HG02571 (cell line): ENCODE measurements around the gene PAX1.

Source experiments
- ATAC-seq: cut with Tn5 transposase; IDR thresholded peaks from one replicate; pipeline ENCODE4 v1.9.1; 2021; ENCODE audit warnings: mild to moderate bottlenecking, moderate library complexity; ENCODE audit not compliant: unreplicated experiment

The PAX1 gene

GRCh38 chr20:21702553-21703470, 2.7 kb upstream of the PAX1 start:
- ATAC-seq: no peak

- ATAC-seq: no peak
Measured at GRCh38 chr20:21703717-21704407, 1.6 kb upstream of the PAX1 start.

- no peak for ATAC-seq
Measured at GRCh38 chr20:21704408-21705385, 767 bp upstream of the PAX1 start.

- ATAC-seq: no peak
Measured at GRCh38 chr20:21706261-21707195, 1.1 kb downstream of the PAX1 start.

GRCh38 chr20:21707267-21707666, 1.8 kb downstream of the PAX1 start:
- no peak for ATAC-seq

- no peak for ATAC-seq
Measured at GRCh38 chr20:21707999-21708737, 2.7 kb downstream of the PAX1 start.

GRCh38 chr20:21708738-21709534, 3.5 kb downstream of the PAX1 start:
- no peak for ATAC-seq

- no peak for ATAC-seq
Measured at GRCh38 chr20:21709535-21709904, 4.1 kb downstream of the PAX1 start.

GRCh38 chr20:21710341-21710740, 4.9 kb downstream of the PAX1 start:
- ATAC-seq: no peak

GRCh38 chr20:21710863-21711431, 5.5 kb downstream of the PAX1 start:
- no peak for ATAC-seq

GRCh38 chr20:21712443-21713059, 7.1 kb downstream of the PAX1 start:
- ATAC-seq: no peak

- ATAC-seq: no peak
Measured at GRCh38 chr20:21713470-21713869, 8.0 kb downstream of the PAX1 start.

GRCh38 chr20:21713901-21714296, 8.4 kb downstream of the PAX1 start:
- ATAC-seq: no peak

- ATAC-seq: no peak
Measured at GRCh38 chr20:21714297-21715192, 9.1 kb downstream of the PAX1 start.

- ATAC-seq: no peak
Measured at GRCh38 chr20:21715193-21715881, 9.9 kb downstream of the PAX1 start.

GRCh38 chr20:21719592-21720214, 14.2 kb downstream of the PAX1 start:
- no peak for ATAC-seq
